HepG2 (cell line): Measurements from ENCODE around the gene SLC17A8. TPM values are rescaled to one million over a fixed set of nuclear protein-coding genes. Genes with fewer than 3 reads are reported as not detected.

Experiments
- ARNT2 ChIP-seq: sonication (generic); formaldehyde crosslinking; IDR thresholded peaks from 2 replicates; pipeline ENCODE4 v1.8.0; 2022; ENCODE audit warnings: mild to moderate bottlenecking, low read depth, missing genetic modification reagents, moderate library complexity
- ELF3 ChIP-seq: IDR thresholded peaks from 2 replicates; pipeline ENCODE4 v1.6.1; 2016; ENCODE audit warnings: missing genetic modification reagents, missing compliant biosample characterization
- FOXP4 ChIP-seq: sonication (generic); formaldehyde crosslinking; IDR thresholded peaks from 2 replicates; pipeline ENCODE4 v1.4.0; 2020; ENCODE audit warnings: missing genetic modification reagents
- GLMP ChIP-seq: sonication (generic); formaldehyde crosslinking; IDR thresholded peaks from 2 replicates; pipeline ENCODE4 v1.9.0; 2021; ENCODE audit warnings: missing genetic modification reagents, mild to moderate bottlenecking, borderline replicate concordance
- MED1 ChIP-seq: sonication (generic); formaldehyde crosslinking; IDR thresholded peaks from 2 replicates; pipeline ENCODE4 v1.4.0; 2020; ENCODE audit warnings: missing genetic modification reagents
- MIER2 ChIP-seq: IDR thresholded peaks from 2 replicates; pipeline ENCODE4 v1.6.1; 2016; ENCODE audit warnings: missing biosample characterization, missing genetic modification reagents
- RERE ChIP-seq: IDR thresholded peaks from 2 replicates; pipeline ENCODE4 v1.6.1; 2016; ENCODE audit warnings: low read depth, missing genetic modification reagents, missing compliant biosample characterization
- RNF219 ChIP-seq: sonication (generic); formaldehyde crosslinking; IDR thresholded peaks from 2 replicates; pipeline ENCODE4 v1.5.0; 2020; ENCODE audit warnings: mild to moderate bottlenecking, missing genetic modification reagents
- SP1 ChIP-seq, 2 experiments: fragments of 450-650 bp in 1 of 2; sonication (generic) in 1 of 2; formaldehyde crosslinking in 1 of 2; IDR thresholded peaks; 2 replicates each; pipeline versions ENCODE4 v1.4.0 to v1.6.1; 2016 to 2020; ENCODE audit warnings: missing genetic modification reagents in 1 of 2
- SRY ChIP-seq: sonication (generic); formaldehyde crosslinking; IDR thresholded peaks from 2 replicates; pipeline ENCODE4 v1.8.0; 2022; ENCODE audit warnings: mild to moderate bottlenecking, missing genetic modification reagents
- TBP ChIP-seq: sonication (generic); formaldehyde crosslinking; IDR thresholded peaks from 2 replicates; pipeline ENCODE4 v1.5.0; 2020; ENCODE audit warnings: missing genetic modification reagents
- TFAP4 ChIP-seq: sonication (generic); IDR thresholded peaks from 2 replicates; pipeline ENCODE4 v1.6.1; 2016; ENCODE audit warnings: low read depth, borderline replicate concordance
- THAP8 ChIP-seq: sonication (generic); formaldehyde crosslinking; IDR thresholded peaks from 2 replicates; pipeline ENCODE4 v1.5.1; 2020; ENCODE audit warnings: missing genetic modification reagents, mild to moderate bottlenecking, borderline replicate concordance
- TRIM24 ChIP-seq: sonication (generic); formaldehyde crosslinking; IDR thresholded peaks from 2 replicates; pipeline ENCODE4 v1.8.0; 2022; ENCODE audit warnings: mild to moderate bottlenecking, missing genetic modification reagents
- ZNF205 ChIP-seq: IDR thresholded peaks from 2 replicates; pipeline ENCODE4 v1.6.1; 2018; ENCODE audit warnings: missing biosample characterization, missing genetic modification reagents
- ZNF292 ChIP-seq: sonication (generic); formaldehyde crosslinking; IDR thresholded peaks from 2 replicates; pipeline ENCODE4 v1.8.1; 2022; ENCODE audit warnings: mild to moderate bottlenecking, low read depth, missing genetic modification reagents, borderline replicate concordance
- ZNF446 ChIP-seq: sonication (generic); formaldehyde crosslinking; IDR thresholded peaks from 2 replicates; pipeline ENCODE4 v1.5.0; 2020; ENCODE audit warnings: mild to moderate bottlenecking, missing genetic modification reagents
- ZNF644 ChIP-seq: IDR thresholded peaks from 2 replicates; pipeline ENCODE4 v1.6.1; 2016; ENCODE audit warnings: low read depth
- polyA plus RNA-seq, 8 experiments: library from polyadenylated mRNA; depleted of rRNA in 3 of 8; stranded (reverse) in 7 of 8; unstranded in 1 of 8; fragments of >200 nt; fragmentation: Illumina TruSeq in 4 of 8; extraction: Trizol in 4 of 8; gene quantifications; 2 replicates each; pipeline versions ENCODE4 v1.2.1 to v1.2.3, GENCODE V29; 2011 to 2016; ENCODE audit warnings: low read depth in 4 of 8, missing spikeins in 1 of 8, mixed read lengths in 1 of 8; ENCODE audit not compliant: insufficient read depth in 1 of 8
- total RNA-seq, 5 experiments: library from RNA; depleted of rRNA; stranded (reverse); fragments of >200 nt; fragmentation: Illumina TruSeq; extraction: Trizol; gene quantifications; 2 replicates each; pipeline ENCODE4 v1.2.3, GENCODE V29; 2016; ENCODE audit warnings: low read depth in 1 of 5

The SLC17A8 gene
- total and polyA plus RNA-seq, 2 of the 13 experiments (the other 11 are each of a cell fraction or from before 2014, with no cell fraction given), result 0.07 to 0.15 TPM

GRCh38 chr12:100388382-100388781 is 31.5 kb downstream of the SLC17A8 start (continued):
- TF ChIP-seq ZNF446 (CRISPR knock-in tag), result no peak
- TF ChIP-seq GLMP, result no peak
- TF ChIP-seq ELF3 (CRISPR knock-in tag), result peak; percentile 42; the same call in 1 of the 2 replicates
- no peak for TF ChIP-seq FOXP4 (CRISPR knock-in tag)
- TF ChIP-seq ZNF205, result no peak
- TF ChIP-seq RERE (CRISPR knock-in tag), result no peak
- TF ChIP-seq TFAP4, result no peak
- no peak for TF ChIP-seq THAP8 (CRISPR knock-in tag)
- no peak for TF ChIP-seq RNF219
- TF ChIP-seq ZNF292 (CRISPR knock-in tag), result peak; percentile 13; the same call in 1 of the 2 replicates
- no peak for TF ChIP-seq SP1 (IDR thresholded peaks at IDR 0.05)
- no peak for TF ChIP-seq SP1 (CRISPR knock-in tag; IDR thresholded peaks at IDR 0.05)
- TF ChIP-seq MIER2 (CRISPR knock-in tag), result peak; percentile 71; the same call in 1 of the 2 replicates
- TF ChIP-seq SRY (CRISPR knock-in tag), result no peak
- TF ChIP-seq MED1, result 0 out of 2 replicates have a peak, but pooled peaks have one; percentile 21
- TF ChIP-seq ARNT2, result no peak
- TF ChIP-seq TBP (CRISPR knock-in tag), result no peak
- TF ChIP-seq ZNF644, result peak; percentile 64
- no peak for TF ChIP-seq TRIM24
